HG03280 (cell line): Measurements from ENCODE around the gene EEF1AKMT2.
A peak's percentile ranks its signal among the peaks of the same experiment; 100 is the strongest.

Experiments used
- ATAC-seq: cut with Tn5 transposase; IDR thresholded peaks from one replicate; pipeline ENCODE4 v1.9.1; 2021; ENCODE audit warnings: mild to moderate bottlenecking, moderate library complexity; ENCODE audit not compliant: unreplicated experiment

The EEF1AKMT2 gene

DNA sequence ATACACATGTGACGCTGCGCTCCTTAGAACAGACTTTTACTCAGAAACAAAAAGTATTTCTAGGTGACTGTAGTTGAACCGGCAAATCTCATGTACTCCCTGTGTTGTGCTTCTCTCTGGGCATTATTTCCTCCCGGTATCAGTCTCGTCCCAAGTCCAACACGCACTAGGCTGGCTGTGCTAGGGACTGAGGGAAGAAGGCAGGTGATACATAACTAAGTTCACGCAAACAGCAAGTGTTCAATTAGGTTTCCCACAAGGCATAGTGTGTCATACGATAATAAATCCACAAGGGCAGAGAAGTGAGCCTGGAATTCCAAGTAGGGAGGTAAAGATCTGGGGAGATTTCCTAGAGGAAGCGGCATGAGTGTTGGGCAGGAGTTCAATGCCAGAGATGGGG, 67.9 kb downstream of the EEF1AKMT2 start:
- no peak for ATAC-seq

DNA sequence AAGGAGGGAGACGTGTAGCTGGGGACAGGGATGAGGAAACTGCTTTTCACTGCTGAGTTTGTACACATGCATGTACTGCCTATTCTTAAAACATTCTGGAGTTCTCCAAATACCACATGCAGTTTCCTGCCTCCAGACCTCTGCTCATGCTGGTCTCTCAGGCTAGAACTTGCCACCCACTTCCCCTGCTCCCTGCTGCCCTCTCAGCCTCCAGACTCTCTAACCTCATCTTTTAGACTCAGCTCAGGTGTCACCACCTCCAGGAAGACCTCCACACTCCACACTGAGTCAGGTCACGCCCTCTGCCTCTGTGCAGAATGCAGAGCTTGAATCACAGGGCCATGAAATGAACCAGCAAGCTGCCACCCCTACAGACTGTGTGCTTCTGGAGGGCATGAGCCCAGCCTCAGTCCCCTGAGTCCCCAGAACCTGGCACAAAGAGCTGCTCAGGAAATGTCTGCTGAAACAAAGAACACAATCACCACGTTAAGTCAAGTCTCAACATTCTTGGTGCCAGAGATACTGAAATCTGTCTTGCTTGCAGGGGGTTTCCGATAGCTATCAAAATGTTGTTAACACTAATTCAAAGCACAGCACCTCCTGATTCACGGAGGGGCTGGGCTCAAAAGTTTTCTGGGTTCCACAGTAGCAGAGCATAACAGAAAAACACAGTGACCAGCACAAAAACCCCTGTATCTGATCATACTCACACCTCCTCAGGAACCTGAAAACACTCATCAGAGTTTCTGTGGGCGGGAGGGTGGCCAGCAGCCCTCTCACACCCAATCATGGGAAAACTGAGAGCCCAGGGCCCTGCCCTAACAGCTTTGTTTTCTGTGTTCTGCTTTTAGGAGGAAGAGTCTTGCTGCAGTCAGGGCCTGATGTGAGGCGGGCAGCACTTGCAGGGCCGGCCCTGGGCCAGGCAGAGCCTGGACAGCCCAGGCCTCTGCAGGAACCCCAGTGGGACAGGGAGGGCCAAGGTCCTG, 68.6 kb downstream of the EEF1AKMT2 start:
- peak; percentile 60 for ATAC-seq

DNA sequence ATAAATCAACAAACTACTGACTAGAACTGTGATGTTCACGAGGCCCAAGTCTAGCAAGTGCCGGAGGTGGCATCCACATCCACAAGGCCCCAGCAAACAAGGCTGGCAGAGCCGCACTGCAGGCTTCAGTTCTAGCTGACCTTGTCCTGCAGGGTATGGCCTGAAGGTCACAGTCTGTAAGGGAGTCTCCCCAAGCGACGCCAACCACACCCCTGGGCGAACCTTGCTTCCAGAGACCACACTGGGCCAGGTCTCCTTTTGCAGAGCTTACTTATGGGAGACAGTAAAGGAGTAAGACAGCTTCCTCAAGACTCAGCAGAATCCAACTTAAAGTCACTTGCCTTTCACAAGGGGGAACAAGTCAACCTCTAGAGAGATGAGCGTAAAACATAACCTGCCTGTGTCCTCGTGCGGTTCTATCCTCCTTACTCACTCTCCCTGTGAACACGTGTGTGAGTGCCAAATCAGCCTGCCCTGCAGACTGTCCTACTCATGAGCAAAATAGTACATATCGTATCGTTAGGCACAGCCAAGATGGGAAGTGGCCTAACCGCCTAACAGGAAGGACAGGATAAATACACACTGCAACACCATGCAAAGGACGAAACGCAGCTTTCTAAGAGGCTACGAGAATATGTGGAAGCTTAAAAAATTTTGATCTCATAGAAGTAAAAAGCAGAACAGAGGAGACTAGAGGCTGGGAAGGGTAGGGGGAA, 70.2 kb downstream of the EEF1AKMT2 start:
- ATAC-seq: no peak

DNA sequence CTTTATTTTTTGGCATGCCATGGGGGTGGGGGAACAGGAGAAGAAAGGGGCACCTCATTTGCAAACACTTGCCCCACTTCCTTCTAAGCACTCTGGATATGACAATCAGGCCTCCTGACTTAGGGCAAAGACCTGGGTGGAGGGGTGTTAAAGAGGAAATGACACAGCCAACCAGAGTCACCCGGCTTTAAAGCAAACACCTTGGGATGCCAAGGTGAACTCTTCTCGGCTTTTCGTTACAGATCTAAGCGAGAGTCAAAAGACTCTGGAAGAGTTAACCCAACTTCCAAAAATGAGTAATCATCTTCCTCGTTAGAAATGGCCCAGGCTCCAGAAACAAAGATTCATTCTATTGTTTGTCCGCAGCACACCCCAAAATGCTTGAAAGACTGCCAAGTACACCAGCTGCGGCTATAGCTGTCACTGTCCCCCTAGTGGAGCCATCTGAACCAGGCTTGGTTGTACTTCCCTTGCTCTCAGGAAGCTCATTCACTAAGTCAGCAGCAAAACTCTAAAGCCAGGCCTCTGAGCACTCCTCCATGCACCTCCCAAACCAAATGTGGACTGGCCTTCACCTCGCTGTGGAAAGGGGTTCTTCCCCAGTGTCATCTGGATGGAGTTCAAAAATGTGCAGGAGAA, 72.4 kb downstream of the EEF1AKMT2 start:
- ATAC-seq: peak; percentile 45

DNA sequence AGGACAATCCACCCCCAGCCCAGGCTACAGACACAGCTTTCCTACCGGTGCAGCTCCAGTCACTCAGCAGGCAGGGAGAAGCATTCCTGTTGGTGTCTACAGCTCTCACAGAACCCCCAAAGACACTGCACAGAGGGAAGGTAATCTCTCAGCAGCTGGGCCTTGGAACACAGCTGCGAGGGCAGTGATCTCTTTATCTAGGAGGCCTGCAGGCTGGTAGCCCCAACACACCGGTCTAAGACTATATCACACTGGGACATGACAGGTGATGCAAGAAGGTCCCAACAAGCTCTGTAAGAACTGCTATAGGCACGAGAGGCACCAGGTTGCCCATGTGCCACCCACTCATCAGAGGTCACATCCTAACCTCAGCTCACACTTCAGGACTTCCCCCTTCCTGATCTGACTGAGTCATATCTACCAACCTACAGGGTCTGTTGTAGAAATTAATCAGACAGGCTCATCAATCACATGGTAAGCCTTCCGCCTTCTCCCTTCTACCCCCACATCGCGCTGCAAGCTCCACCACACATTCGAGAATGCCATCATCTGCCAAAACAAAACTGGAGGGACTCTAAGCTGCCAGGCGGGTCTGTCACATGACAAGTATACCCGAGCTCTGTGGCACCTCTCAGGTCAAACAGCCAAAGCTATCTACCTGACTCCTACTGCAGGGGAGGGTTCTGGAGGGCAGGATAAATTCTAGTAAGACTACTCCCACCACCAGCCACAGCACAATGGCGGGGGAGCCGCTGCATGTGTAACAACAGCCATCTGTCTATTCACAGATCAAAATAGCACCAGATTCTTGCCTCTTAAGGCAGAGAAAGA, 73.6 kb downstream of the EEF1AKMT2 start:
- ATAC-seq: peak; percentile 41

DNA sequence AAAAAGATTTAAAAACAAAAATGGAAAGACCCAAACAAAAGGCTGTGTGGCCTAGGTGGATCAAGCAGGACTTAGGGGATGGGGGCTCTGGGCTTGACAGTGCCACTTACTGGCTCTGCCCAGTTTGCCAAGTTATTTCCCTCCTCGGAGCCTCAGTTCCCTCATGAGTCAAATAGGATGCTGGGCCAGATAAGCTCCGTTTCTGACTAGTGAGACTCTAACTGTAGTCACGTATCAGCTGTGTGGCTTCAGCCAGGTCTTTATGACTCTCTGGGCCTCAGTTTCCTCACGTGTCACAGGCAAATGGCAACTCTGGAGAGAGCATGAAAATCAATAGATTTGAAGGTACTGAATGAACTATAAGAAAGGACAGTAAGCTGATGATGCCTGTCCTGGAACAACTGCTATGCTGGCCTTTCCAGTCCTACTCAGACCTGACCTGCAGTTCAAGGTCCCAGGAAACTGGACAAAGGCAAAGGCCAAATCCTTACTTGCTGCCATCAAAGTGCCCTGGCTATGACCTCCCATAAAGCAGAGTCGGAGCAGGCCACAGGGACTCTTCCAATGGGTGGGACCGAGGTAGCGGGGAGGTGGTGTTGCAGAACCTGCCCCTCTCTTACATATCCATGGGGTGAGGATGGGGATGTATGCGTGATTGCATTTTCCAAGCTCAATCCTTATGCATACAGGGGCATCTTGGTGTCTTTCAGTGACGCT, 74.5 kb downstream of the EEF1AKMT2 start:
- no peak for ATAC-seq

DNA sequence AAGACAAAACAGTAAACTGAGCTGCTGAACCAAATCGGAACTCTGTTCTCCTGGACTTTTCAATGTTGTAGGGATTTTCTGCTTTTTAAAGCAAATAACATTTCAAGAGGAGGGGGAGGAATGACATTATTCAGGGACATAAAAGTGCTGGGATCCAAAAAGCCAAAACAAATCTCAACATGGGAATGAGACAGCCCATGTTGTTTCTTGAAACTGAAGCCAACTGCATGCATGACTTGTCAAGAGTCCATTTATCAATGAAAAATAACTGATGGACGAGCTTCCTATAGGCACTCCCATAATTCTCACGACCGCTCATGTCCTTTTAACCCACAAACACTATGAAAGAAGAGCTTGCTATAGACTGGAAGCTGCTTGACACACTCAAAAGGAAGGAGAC, 75.3 kb downstream of the EEF1AKMT2 start:
- ATAC-seq: no peak

DNA sequence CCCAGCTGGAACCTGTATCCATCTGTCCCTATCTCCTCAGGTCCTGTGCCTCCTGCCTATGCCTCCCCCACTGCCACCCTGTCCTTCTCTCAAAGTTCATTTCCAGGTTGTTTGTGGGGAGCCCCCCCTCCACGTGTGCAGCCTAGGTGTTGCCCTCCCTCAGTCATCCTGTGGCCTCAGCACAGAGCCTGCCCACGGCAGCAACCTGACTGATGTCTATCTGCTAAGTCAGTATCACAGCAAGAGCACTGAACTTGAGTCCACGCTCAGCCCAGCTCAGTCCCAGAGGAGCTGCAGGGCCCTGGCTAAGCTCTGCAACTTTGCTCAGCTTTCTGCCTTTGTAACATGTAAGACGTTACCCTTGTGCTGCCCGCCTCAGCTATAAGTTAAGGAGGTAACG, 76.2 kb downstream of the EEF1AKMT2 start:
- no peak for ATAC-seq

DNA sequence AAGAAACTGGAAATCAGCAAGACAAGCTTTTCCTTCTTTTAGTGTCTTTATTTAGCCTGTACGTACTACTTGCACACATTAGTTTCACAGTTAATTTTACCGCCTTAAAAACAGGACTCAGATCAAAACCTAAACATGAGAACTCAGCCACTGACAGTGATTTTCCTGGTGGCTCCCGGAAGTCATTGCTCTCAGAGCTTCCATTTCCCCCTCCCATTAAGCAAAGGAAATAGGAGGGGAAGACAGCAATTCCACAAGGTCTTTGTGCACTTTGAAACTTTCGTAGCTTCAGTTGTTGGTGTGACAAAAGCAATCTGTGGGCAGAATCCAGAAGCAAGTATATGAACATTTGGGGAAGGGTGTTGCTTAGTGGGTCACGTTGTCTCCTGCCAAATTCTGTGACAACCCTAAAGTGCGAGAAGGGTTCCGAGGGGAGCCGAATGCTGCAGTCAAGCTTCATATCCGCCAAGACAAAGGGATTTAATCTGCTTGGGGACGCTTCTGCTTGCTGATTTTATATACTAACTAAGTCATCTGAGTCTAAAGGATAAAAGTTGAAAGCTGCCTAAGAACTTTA, 77.9 kb downstream of the EEF1AKMT2 start:
- ATAC-seq: no peak

DNA sequence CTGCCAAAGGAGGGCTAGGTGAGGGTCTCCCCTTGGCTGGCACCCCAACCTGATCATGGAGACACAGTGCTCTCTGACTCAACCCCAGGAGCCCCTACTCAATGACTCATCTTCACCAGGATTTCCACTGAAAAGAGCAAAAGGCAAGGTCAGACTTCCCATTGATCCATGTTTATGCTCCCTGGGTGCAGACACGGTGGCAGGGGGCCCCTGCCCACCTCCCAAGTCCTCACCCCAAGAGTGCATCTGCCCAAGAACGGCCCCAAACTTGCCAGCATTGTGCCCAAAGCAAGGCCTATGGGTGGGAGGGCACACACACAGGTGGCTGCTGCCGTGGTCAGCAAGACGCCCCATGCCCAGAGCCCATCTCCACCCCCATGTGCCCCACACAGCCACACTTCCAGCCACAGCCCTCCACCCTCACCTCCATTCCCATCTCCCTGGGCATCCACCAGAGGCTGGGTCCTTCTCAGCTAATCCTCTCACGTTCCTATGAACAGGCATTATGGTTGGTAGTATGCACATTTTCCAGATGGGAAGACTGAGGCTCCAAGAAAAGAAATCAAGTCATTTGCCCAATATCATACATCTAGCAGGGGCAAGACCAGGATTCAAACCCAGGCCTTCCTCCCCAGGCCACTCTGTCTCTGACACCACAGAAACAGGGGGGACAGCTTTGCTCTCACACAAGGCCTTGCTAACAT, 78.8 kb downstream of the EEF1AKMT2 start:
- no peak for ATAC-seq

DNA sequence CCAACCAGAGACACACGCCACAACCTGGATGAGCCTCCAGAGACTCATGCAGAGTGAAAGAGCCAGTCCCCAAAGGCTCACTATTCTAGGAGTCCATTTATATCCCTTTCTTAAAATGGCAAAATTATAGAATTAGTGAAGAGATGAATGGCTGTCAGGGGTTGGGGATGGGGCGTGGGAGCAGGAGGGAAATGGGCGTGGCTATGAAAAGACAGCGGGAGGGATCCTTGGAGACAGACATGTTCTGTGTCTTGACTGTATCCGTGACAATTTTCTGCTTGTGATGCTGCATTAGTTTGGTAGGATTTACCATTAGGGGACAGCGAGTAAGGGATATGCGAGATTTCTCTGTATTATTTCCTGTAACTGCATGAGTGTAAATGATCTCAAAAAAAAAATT, 80.5 kb downstream of the EEF1AKMT2 start:
- no peak for ATAC-seq

DNA sequence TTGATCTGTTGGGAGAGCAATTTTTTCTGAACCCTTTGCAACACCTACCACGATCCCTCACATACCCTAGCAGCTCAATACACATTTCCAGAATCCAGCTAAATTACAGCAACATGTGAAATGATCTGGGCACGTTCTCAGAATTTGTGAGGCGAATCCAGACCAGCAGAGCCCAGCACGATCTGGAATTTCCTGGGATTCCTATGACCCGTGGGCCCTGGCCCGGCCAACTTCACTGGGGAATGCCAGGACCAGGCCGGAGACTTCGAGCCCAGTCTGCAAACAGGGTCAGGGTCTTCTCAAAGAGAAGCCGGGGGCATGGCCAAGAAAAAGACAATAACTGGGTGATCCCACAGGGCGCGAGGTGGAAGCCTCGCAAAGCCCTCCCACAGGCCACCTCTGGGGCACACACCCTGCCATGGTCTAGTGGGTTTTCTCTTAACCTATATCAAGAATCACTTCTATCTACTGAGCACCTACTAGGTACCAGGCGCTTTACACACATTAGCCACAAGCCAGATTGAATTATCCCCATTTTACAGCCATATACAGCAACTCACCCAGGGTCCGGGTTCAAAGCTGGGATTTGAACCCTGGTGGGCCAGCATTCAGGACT, 81.3 kb downstream of the EEF1AKMT2 start:
- ATAC-seq: no peak

DNA sequence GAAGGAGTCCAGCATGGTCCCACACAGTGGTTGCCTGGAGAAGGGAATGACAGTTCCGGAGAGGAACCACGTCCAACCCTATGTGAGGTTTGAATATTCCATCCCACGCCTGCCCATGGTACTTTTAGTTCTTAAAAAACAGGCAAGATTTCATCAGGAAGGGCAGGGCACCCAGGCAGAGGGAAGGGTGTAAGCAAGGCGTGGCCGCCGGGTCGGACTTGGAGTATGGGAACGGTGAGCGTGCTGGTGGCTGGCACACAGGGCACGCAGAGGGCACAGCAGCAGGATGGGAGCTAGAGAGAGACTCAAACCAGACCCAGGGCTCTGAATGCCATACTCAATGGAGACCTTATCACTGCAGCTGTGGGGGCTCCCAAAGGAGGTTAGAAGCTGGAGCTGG, 81.8 kb downstream of the EEF1AKMT2 start:
- no peak for ATAC-seq

DNA sequence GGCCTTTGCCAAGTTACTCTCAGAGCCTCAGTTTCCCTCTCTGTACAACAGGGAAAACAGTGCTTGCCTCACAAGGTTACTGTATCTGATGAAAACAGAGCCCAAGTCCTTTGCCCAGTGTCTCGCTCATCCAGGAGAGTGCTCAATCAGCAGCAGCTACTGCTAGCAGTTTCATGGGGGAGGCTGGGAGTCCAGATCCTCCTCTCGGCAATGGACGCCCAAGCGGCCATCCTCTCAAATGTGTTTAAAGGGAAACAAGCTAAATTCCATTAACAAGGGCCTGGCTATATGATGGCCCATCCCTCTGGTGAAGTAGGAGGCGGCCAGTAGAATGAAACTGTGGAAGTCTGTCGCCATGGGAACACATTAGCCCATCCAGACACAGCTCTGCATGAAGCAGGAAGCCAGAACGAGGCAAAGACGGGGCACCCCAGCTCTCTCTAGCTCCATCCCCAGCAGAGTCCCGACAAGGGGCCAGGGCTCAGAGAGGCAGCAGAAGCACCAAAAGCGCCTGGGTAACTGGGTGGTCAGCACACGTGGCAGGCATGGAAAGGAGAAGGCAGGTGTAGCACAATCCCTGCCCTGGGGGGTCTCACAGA, 82.7 kb downstream of the EEF1AKMT2 start:
- no peak for ATAC-seq

DNA sequence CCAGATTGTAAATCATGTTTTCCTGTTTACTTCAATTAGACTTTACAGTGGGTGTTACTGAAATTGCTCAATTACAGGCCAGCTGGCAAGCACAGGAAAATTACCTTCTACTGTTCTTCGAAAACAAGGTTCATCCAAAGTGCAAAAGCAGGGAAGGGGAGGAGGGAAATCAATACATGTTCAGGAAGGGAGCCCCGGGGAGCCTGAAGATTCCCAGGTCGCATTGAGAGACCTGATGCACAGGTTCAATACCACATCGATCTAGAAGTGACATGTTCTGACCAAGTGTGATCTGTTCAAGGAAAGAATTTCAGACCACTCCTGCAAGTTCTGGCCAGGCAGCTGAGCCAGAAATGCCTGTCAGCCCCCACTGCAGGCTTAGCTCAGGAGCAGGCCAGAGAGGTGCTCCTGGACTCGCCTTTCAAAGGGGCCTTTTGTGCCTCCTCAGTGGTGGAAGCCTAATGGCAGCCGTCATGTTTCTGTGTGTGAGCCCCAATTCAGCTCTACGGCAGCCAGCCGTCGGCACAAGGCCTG, 83.4 kb downstream of the EEF1AKMT2 start:
- no peak for ATAC-seq
